Measurements from ENCODE around the gene RHBDL3.
"Not testable (repeated sequence)": the region's sequence is repeated elsewhere in the genome, so short reads cannot be mapped to it uniquely, and the experiment has no call there.

RHBDL3 gene

GRCh38 chr17:32323811-32324491 lies 58.3 kb downstream of the RHBDL3 start:
- DNase-seq (ENCODE audit: low read depth, low spot score), result no peak

GRCh38 chr17:32327911-32328310 lies 62.3 kb downstream of the RHBDL3 start:
- no peak for DNase-seq (ENCODE audit: low read depth, low spot score)

GRCh38 chr17:32330147-32330546 lies 64.5 kb downstream of the RHBDL3 start:
- no peak for DNase-seq (ENCODE audit: low read depth, low spot score)

GRCh38 chr17:32331243-32332040 lies 65.8 kb downstream of the RHBDL3 start:
- DNase-seq (ENCODE audit: low read depth, low spot score), result no peak

- DNase-seq (ENCODE audit: low read depth, low spot score), result no peak
Measured at GRCh38 chr17:32333187-32333586, 67.6 kb downstream of the RHBDL3 start.

GRCh38 chr17:32335046-32335445 lies 69.4 kb downstream of the RHBDL3 start:
- no peak for DNase-seq (ENCODE audit: low read depth, low spot score)

GRCh38 chr17:32335687-32336086 lies 70.1 kb downstream of the RHBDL3 start:
- no peak for DNase-seq (ENCODE audit: low read depth, low spot score)

- no peak for DNase-seq (ENCODE audit: low read depth, low spot score)
Measured at GRCh38 chr17:32341141-32341856, 75.7 kb downstream of the RHBDL3 start.

GRCh38 chr17:32341857-32342602 lies 76.4 kb downstream of the RHBDL3 start, which contains the start of gene C17orf75:
C17orf75 (minus strand) TSS chr17:32342173; CDS start chr17:32342139, 34 bp downstream.
- DNase-seq (ENCODE audit: low read depth, low spot score), result peak; percentile 58

- DNase-seq (ENCODE audit: low read depth, low spot score), result no peak
Measured at GRCh38 chr17:32342603-32343325, 77.1 kb downstream of the RHBDL3 start.

- DNase-seq (ENCODE audit: low read depth, low spot score), result no peak
Measured at GRCh38 chr17:32345951-32346600, 80.4 kb downstream of the RHBDL3 start.

GRCh38 chr17:32348483-32348800 lies 82.8 kb downstream of the RHBDL3 start:
- DNase-seq (ENCODE audit: low read depth, low spot score), result no peak

GRCh38 chr17:32349503-32349853 lies 83.8 kb downstream of the RHBDL3 start:
- no peak for DNase-seq (ENCODE audit: low read depth, low spot score)

GRCh38 chr17:32349854-32350665 lies 84.4 kb downstream of the RHBDL3 start, which contains the start of gene ZNF207:
ZNF207 (plus strand) TSS chr17:32350157; CDS start chr17:32350286, 129 bp downstream.
- peak; percentile 92 for DNase-seq (ENCODE audit: low read depth, low spot score)

GRCh38 chr17:32350666-32351418 lies 85.2 kb downstream of the RHBDL3 start:
- no peak for DNase-seq (ENCODE audit: low read depth, low spot score)

- DNase-seq (ENCODE audit: low read depth, low spot score), result not testable (repeated sequence)
Measured at GRCh38 chr17:32352734-32353133, 87.1 kb downstream of the RHBDL3 start.

GRCh38 chr17:32355649-32356377 lies 90.2 kb downstream of the RHBDL3 start:
- DNase-seq (ENCODE audit: low read depth, low spot score), result no peak

GRCh38 chr17:32356378-32356743 lies 90.7 kb downstream of the RHBDL3 start:
- DNase-seq (ENCODE audit: low read depth, low spot score), result no peak

Measured in activated naive CD8-positive, alpha-beta T cell treated with anti-CD3 and anti-CD28 coated beads, Interleukin-2, amount 50 U/mL, for 16 hours (primary cell).